Measurements from ENCODE around the gene MED4. TPM values are rescaled to one million over a fixed set of nuclear protein-coding genes. Genes with fewer than 3 reads are reported as not detected.

MED4 gene
- total and polyA plus RNA-seq, 9 of the 15 experiments (the other 6 are each of a cell fraction or from before 2014, with no cell fraction given): 24.5 to 87.3 (median 58.3) TPM

DNA sequence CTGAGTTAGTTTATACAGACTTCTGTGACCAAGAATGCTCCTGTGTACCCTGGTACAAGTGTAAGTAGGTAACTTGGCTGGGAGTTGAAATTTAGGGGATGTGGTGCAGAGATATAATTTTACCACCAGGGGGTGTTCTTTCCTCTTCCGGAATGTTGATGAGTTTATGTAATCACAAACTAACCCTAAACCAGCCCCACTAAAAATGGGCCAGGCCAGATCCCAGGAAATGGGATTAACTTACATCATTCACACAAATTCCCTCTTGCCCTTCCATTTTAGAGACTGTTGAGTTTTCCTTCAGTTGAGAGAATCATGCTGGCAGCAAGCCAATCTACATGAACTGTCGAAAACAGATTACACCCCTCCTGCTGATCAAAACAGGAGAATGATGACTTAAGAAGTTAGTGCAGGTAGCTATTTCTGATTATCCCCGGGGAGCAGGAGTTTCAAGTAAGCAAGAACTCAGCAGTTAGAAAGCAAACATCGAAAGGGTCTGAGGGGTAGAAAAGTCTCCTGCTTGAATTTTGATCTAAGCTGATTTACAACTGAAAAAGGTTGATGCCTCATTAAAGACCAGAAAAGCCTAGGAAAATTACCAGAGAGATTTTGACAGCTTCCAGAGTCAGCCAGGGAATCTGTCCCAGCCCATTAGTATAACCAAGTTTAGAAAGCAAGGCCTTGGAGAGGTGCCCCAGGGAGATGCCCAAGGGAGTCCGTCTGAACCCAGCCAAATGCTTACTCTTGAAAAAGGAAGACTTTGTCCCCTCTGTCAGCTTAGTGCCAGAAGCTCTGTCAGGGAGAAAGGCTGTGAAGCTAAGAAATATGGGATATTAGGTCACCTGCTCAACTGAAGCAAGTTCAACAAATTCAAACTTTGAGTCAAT lies 32.3 kb upstream of the MED4 start (continued):
- TF ChIP-seq CBFA2T2 (conservative IDR thresholded peaks at IDR 0.05) (no peak), MAZ (CRISPR knock-in tag; conservative IDR thresholded peaks at IDR 0.05 in 1 of 2, IDR thresholded peaks at IDR 0.05 in 1 of 2) (peak in 1 of 2 experiments; percentile 47; a peak in 1 of 4 replicates), MYNN (IDR thresholded peaks at IDR 0.05) (no peak), MYNN (CRISPR knock-in tag; IDR thresholded peaks at IDR 0.05) (no peak), ZKSCAN8 (CRISPR knock-in tag; IDR thresholded peaks at IDR 0.05) (no peak), RREB1 (CRISPR knock-in tag; IDR thresholded peaks at IDR 0.05) (no peak), FUS (optimal IDR thresholded peaks at IDR 0.05; ENCODE audit: low read depth, low read length) (no peak), TEAD4 (IDR thresholded peaks at IDR 0.05; ENCODE audit: low read length) (0 out of 2 replicates have a peak, but pooled peaks have one; percentile 29), TEAD4 (CRISPR knock-in tag; IDR thresholded peaks at IDR 0.05; ENCODE audit: borderline replicate concordance) (no peak), REST (IDR thresholded peaks at IDR 0.05; ENCODE audit: borderline replicate concordance) (peak; percentile 74; the same call in 1 of the 2 replicates), REST (CRISPR knock-in tag; IDR thresholded peaks at IDR 0.05; ENCODE audit: low read depth) (no peak), TRIM24 (IDR thresholded peaks at IDR 0.05) (peak in 1 of 2 experiments; percentile 21; a peak in 1 of 4 replicates), ELF1 (tag; IDR thresholded peaks at IDR 0.05) (0 out of 2 replicates have a peak, but pooled peaks have one; percentile 53), CEBPB (tag; IDR thresholded peaks at IDR 0.05) (0 out of 2 replicates have a peak, but pooled peaks have one; percentile 31)
